ENCODE results near the gene UPF2. TPM values are rescaled to one million over a fixed set of nuclear protein-coding genes. Genes with fewer than 3 reads are reported as not detected.

Gene UPF2
- total and polyA plus RNA-seq, 2 of the 13 experiments (the other 11 are each of a cell fraction or from before 2014, with no cell fraction given): 6.2 to 14.5 TPM

DNA sequence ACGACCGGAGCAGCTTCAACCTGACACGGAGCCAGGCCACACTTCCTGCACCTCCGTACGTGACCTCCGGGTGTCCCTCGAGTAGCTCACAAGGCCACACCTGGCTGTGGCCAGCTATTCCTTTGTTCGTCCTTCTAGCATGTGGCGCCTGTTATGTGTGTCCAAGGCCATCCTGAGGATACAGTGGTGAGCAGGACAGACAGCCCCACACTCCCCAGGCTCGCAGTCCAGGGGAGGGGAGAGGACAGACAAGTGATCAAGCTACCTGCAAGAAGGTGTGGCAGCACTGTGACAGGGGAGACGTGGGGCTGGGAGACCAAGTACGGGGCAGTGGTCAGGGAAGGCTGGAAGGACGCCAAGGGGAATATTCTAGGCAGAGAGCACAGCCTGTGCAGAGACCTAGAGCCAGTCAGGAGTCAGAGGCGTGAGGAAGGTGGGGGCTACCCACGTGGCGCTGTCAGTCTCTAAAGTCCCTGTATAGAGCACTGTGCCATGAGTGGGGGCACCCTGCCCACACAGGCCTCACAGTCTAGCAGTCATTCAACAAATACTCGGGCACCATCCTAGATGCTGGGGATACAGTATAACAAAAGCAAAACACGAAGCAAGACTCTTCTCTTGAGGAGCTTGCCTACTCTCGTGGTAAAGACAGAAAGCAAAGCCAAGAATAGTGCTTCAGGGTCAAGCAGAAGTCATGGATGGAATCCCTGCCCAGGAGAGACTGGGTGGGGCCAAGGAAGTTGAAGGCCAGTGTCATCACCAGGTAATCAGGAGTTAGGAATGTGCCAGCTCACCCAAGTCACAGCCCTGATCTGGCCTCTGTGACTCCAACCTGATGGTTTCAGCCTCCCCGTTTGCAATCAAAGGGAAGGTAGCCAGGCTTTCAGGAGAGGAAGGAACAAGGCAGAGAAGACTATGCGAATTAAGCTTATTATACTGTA, 160.9 kb downstream of the UPF2 start (continued):
- no peak for TF ChIP-seq KIAA2018 (CRISPR knock-in tag; IDR thresholded peaks at IDR 0.05; ENCODE audit: borderline replicate concordance)
- peak in 1 of 2 experiments; percentile 36; a peak in 1 of 4 replicates for TF ChIP-seq KLF16 (CRISPR knock-in tag; IDR thresholded peaks at IDR 0.05)
- TF ChIP-seq RFX1 (IDR thresholded peaks at IDR 0.05): no peak
- TF ChIP-seq ZNF224 (CRISPR knock-in tag; IDR thresholded peaks at IDR 0.05): no peak
- peak; percentile 82 for TF ChIP-seq SOX5 (CRISPR knock-in tag; IDR thresholded peaks at IDR 0.05; ENCODE audit: borderline replicate concordance)
- TF ChIP-seq THYN1 (CRISPR knock-in tag; IDR thresholded peaks at IDR 0.05; ENCODE audit: borderline replicate concordance, low read depth): no peak
- TF ChIP-seq ZNF281 (CRISPR knock-in tag; IDR thresholded peaks at IDR 0.05; ENCODE audit: borderline replicate concordance): no peak
- no peak for TF ChIP-seq HCFC1 (IDR thresholded peaks at IDR 0.05; ENCODE audit: low read depth, low read length)
- TF ChIP-seq ZNF788 (CRISPR knock-in tag; IDR thresholded peaks at IDR 0.05; ENCODE audit: borderline replicate concordance): no peak
- no peak for TF ChIP-seq GABPA (IDR thresholded peaks at IDR 0.05; ENCODE audit: low read depth, low read length)
- TF ChIP-seq GABPA (CRISPR knock-in tag; IDR thresholded peaks at IDR 0.05; ENCODE audit: low read depth): no peak
- peak; percentile 71; the same call in 1 of the 2 replicates for TF ChIP-seq MED1 (CRISPR knock-in tag; IDR thresholded peaks at IDR 0.05)
- TF ChIP-seq MLLT10 (CRISPR knock-in tag; IDR thresholded peaks at IDR 0.05): no peak
- TF ChIP-seq PHB2 (IDR thresholded peaks at IDR 0.05; ENCODE audit: partially characterized antibody): no peak
- TF ChIP-seq ATM (IDR thresholded peaks at IDR 0.05; ENCODE audit: borderline replicate concordance): no peak
- no peak for TF ChIP-seq MED8 (CRISPR knock-in tag; IDR thresholded peaks at IDR 0.05; ENCODE audit: insufficient replicate concordance)
- TF ChIP-seq SMYD3 (CRISPR knock-in tag; IDR thresholded peaks at IDR 0.05): no peak
- no peak for TF ChIP-seq SETDB1 (CRISPR knock-in tag; IDR thresholded peaks at IDR 0.05; ENCODE audit: borderline replicate concordance)
- peak; percentile 74; the same call in 1 of the 2 replicates for TF ChIP-seq MTA1 (CRISPR knock-in tag; IDR thresholded peaks at IDR 0.05; ENCODE audit: borderline replicate concordance)
- 0 out of 2 replicates have a peak, but pooled peaks have one; percentile 34 for TF ChIP-seq KDM3A (CRISPR knock-in tag; IDR thresholded peaks at IDR 0.05; ENCODE audit: low read depth)
